ENCODE measurements around the gene SOCS1.
"Not testable (repeated sequence)": the region's sequence is repeated elsewhere in the genome, so short reads cannot be mapped to it uniquely, and the experiment has no call there.

The SOCS1 gene

DNA sequence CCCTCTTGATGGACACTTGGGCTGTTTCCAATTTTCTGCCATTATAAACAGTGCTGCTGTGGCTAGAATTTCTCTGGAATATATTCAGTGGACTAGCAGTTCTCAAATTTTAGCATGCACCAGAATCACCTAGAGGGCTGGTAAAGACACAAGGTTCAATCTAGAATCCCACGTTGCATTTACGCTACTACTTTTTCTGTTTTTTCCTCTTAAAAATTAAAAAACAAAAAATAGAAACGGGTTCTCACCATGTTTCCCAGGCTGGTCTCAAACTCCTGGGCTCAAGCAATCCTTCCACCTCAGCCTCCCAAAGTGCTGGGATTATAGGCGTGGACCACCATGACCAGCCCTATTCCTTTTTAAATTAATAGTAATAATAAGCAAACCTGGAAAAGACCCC is 39.7 kb upstream of the SOCS1 start:
- no peak overlapping the region for H3K4me3 Mint-ChIP-seq
- DNase-seq = no peak
- H3K9me3 Mint-ChIP-seq = no peaks in the 10 kb centered on the region
- no peaks in the 10 kb centered on the region for H3K27me3 Mint-ChIP-seq
- H3K4me1 Mint-ChIP-seq = peaks cover 36 to 65% of the 10 kb centered on the region in 2 donors
- no peak for ATAC-seq (replicated peaks)
- no peaks in the 10 kb centered on the region for H3K36me3 Mint-ChIP-seq
- no peak overlapping the region for H3K27ac Mint-ChIP-seq

DNA sequence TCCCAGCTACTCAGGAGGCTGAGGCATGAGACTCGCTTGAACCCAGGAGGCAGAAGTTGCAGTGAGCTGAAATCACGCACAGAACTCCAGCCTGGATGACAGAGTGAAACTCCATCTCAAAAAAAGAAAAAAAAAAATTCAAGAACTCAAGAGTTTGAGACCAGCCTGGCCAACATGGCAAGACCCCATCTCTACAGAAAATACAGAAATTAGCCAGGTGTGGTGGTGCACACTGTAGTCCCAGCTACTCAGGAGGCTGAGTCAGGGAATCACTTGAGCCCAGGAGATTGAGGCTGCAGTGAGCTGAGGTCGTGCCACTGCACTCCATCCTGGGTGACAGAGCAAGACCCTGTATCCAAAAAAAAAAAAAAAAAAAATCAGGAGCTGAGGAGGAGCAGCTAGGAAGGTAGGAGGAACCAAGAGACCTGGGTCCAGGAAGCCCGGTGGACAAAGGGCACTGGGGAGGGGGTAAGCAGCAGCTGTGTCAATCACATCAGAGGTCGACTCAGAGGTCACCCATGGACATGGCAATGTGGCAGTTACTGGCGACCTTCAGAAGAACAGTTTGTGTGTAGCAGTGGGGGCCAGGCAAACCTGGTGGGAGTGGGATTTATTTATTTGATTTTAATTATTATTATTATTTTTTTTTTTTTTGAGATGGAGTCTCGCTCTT is 36.2 kb upstream of the SOCS1 start:
- ATAC-seq (replicated peaks) = no peak

DNA sequence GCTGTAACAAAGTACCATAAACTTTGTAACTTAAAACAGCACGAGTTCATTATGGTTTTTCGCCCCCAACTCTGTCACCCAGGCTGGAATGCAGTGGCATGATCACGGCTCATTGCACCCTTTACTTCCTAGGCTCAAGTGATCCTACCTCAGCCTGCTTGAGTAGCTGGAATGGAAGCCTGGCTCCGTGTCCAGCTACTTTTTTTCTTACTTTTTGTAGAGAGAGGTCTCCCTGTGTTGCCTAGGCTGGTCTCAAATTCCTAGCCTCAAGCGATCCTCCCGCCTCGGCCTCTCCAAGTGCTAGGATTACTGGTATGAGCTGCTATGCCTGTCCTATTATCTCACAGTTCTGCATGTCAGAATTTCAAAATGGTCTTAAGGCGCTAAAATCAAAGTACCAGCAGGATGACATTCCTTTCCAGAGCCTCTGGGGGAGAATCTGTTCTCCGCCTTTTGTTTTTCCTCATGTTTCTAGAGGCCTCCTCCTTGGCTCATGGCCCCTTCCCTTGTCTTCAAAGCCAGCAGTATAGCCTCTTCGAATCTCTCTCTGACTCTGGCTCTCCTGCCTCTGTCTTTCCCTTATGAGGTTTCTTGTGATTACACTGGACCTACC is 35.2 kb upstream of the SOCS1 start:
- no peaks in the 10 kb centered on the region for H3K27me3 Mint-ChIP-seq
- ATAC-seq (replicated peaks) (no peak), DNase-seq (no peak)
- H3K36me3 Mint-ChIP-seq = no peaks in the 10 kb centered on the region
- peaks cover 33 to 58% of the 10 kb centered on the region in 2 donors for H3K4me1 Mint-ChIP-seq
- no peaks in the 10 kb centered on the region for H3K9me3 Mint-ChIP-seq
- H3K27ac Mint-ChIP-seq = no peak overlapping the region
- H3K4me3 Mint-ChIP-seq = no peak overlapping the region

More for the DNA sequence above, 36.2 kb upstream of the SOCS1 start:
- peak overlapping the region; percentile 51 for H3K27ac Mint-ChIP-seq
- H3K4me3 Mint-ChIP-seq = no peak overlapping the region
- no peak for DNase-seq
- H3K4me1 Mint-ChIP-seq = peaks cover 34 to 58% of the 10 kb centered on the region in 2 donors
- no peaks in the 10 kb centered on the region for H3K36me3 Mint-ChIP-seq
- H3K9me3 Mint-ChIP-seq = no peaks in the 10 kb centered on the region
- H3K27me3 Mint-ChIP-seq = no peaks in the 10 kb centered on the region

DNA sequence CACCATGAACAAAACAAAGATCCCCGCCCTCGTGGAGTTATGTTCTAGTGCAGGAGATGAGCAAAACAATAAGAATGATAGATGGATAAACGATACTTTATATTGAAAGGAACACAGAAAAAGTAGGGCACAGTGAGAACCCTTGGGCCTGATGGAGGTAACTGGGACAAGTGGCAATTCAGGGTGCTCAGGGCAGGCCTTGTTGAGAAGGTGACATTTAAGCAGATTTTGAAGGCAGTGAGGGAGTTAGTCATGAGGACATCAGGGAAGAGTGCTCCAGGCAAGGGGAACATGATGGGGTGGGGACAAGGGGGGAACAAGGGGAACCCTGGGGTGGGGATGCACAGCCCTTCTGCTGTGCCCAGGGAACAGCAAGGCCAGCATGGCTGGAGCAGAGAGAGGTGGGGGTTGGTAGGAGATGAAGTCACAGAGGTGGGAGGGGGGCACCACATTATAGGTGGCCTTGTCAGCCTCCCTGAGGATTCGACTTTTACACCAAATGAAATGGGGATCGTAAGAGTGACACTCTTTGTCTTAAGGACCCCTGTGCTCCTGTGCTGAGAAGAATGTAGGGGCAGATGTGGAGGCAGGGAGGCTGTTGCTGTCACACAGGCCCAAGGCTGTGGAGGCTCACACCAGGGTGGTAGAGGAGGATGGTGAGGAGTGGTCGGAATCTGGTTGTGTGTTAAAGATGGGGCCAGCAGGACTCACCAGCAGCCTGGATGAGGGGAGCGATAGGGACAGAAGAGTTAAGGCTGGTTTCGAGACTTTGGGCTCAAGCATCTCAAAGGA is 34.3 kb upstream of the SOCS1 start:
- Mint-ChIP-seq H3K36me3 (peaks cover 0 to 4% of the 10 kb centered on the region in 2 donors), H3K9me3 (no peaks in the 10 kb centered on the region), H3K27ac (no peak overlapping the region), H3K4me1 (peaks cover 41 to 65% of the 10 kb centered on the region in 2 donors), H3K4me3 (no peak overlapping the region), H3K27me3 (no peaks in the 10 kb centered on the region)
- DNase-seq (no peak), ATAC-seq (replicated peaks) (no peak)

DNA sequence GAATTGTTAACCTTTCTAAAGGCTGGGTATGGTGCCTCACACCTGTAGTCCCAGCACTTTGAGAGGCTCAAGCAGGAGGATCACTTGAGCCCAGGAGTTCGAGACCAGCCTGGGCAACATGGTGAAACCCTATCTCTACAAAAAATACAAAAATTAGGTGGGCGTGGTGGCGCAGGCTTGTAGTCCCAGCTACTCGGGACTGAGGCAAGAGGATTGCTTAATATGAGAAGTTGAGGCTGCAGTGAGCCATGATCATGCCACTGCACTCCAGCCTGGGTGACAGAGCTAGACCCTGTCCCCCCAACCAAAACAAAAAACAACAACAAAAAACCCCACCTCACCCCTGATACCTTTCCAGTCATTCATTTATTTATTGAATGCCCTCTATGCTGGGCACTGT is 33.7 kb upstream of the SOCS1 start:
- not testable (repeated sequence) for H3K4me3 Mint-ChIP-seq; H3K36me3 Mint-ChIP-seq; H3K9me3 Mint-ChIP-seq; H3K27me3 Mint-ChIP-seq; ATAC-seq (replicated peaks); DNase-seq; H3K27ac Mint-ChIP-seq
- peaks cover 41 to 69% of the 10 kb centered on the region in 2 donors for H3K4me1 Mint-ChIP-seq

DNA sequence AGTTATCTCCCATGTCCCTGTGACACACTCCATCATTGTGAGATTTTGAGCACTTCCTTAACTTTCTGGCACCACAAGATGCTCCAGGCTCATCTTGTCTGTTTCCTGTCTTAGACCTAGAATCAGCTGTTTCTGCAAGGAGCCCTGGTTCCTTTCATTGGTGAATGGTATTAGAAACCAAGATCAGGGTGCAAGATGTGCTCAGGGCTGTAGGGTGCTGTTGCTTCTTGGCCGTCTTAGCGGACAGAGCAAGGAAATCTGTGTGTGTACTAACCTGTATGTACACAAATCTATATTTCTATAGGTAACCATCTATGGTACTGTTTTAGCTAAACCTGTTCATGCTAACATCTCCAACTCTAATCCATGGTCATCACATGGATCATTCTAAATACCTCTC is 33.2 kb upstream of the SOCS1 start:
- DNase-seq = no peak
- no peak overlapping the region for H3K4me3 Mint-ChIP-seq
- no peaks in the 10 kb centered on the region for H3K27me3 Mint-ChIP-seq
- peaks cover 42 to 66% of the 10 kb centered on the region in 2 donors for H3K4me1 Mint-ChIP-seq
- H3K9me3 Mint-ChIP-seq = no peaks in the 10 kb centered on the region
- H3K36me3 Mint-ChIP-seq = peaks cover 0 to 4% of the 10 kb centered on the region in 2 donors
- ATAC-seq (replicated peaks) = no peak
- no peak overlapping the region for H3K27ac Mint-ChIP-seq

DNA sequence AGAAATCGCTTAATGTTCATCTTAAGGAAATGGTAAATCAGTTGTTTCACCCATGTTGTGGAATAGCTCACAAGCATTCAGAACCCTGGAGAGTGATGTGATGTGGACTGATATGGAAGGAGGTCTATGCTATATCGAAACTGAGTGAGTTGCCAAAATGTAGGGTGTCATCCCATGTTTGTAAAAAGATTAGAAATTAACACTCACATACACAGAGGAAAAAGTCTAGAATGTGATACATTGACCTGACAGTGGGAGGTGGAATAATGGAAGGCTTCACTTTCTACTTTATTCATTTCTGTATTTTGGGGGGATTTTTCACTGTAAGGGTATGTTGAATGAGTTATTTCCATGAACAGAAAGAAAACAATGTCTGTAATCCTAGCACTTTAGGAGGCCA is 29.8 kb upstream of the SOCS1 start:
- Mint-ChIP-seq H3K27ac (peak overlapping the region; percentile 11), H3K4me1 (peaks cover 43 to 58% of the 10 kb centered on the region in 2 donors), H3K9me3 (no peaks in the 10 kb centered on the region), H3K36me3 (peaks cover 0 to 4% of the 10 kb centered on the region in 2 donors), H3K27me3 (no peaks in the 10 kb centered on the region), H3K4me3 (peak overlapping the region in 1 of 2 donors; percentile 25)
- ATAC-seq (replicated peaks) (peak; percentile 41 to 57), DNase-seq (no peak)

DNA sequence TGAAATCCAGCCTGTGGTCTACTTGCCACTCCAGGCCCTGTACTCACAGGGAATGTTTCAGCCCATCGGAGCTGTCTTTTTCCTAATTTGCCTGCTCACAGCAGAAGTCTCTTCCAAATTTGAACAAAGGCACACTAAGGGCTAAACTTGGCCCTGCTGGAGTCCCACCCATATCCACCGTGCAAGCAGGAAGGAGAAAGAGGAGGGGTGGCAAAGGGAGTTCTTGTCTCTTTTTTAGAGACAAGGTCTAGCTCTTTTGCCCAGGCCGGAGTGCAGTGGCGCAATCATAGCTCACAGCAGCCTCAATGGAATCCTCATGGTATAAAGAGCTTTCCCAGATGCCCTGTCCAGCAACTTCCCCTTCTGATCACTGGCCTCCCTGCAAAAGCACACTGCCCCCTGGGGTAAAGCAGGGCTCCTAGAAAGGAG is 27.8 kb upstream of the SOCS1 start:
- Mint-ChIP-seq H3K9me3 (no peaks in the 10 kb centered on the region), H3K27me3 (no peaks in the 10 kb centered on the region), H3K4me3 (no peak overlapping the region), H3K36me3 (peaks cover 0 to 4% of the 10 kb centered on the region in 2 donors), H3K27ac (no peak overlapping the region), H3K4me1 (peaks cover 44 to 62% of the 10 kb centered on the region in 2 donors)
- ATAC-seq (replicated peaks) (no peak), DNase-seq (no peak)

DNA sequence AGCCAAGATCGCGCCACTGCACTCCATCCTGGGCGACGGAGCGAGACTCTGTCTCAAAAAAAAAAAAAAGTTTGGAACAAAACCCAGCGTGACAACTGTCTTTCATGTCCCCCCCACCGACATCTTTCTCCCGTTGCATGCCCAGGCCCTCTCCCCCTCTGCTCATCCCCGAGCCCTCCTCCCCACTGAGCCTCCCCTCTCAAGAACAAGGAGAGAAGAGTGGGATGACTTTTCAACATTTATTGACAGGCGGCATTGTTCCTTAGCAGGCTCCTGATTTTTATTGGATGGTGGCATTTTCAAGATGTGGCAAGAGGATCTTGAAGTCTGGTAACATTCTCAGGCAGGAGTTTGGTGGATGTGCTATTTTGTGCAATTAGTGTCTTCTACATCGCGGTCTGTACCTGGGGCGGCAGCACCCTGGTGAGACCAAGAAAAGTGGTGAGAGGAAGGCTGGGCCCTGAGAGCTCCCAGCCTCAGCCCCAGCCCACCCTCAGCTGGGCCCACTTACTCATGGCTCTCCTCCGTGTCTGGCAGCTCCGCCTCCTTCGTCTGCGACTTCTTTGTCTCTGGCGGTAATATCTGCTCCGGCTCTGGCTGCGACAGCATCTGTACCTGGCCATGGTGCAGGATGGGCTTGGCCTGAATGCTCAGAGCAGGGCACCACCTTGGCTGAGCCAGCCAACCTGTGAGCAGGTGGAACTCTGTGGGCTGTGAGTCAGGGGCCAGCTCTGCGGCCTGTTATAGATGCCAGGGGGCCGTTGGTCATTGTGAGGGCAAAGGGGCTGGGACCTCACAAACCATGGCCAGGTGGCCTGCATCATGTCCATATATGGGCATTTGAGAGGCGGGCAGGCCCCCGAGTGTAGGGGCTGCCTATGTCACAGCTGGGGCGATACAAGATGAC is 24.9 kb upstream of the SOCS1 start, which contains the start of gene PRM1:
TSS of gene PRM1 (minus strand) at position 715 of the 907 bp plus-strand sequence. CDS start at position 623, 92 bp downstream.
- H3K27ac Mint-ChIP-seq = peak within 1 kb of the TSS; percentile 94
- no peak for DNase-seq
- H3K9me3 Mint-ChIP-seq = no peaks in the 10 kb centered on the region
- no peaks in the 10 kb centered on the region for H3K27me3 Mint-ChIP-seq
- peaks cover 32 to 37% of the 10 kb centered on the region in 2 donors for H3K4me1 Mint-ChIP-seq
- no peak within 1 kb of the TSS for H3K4me3 Mint-ChIP-seq
- H3K36me3 Mint-ChIP-seq = peaks cover 0 to 3% of the 10 kb centered on the region in 2 donors
- ATAC-seq (replicated peaks) = no peak

DNA sequence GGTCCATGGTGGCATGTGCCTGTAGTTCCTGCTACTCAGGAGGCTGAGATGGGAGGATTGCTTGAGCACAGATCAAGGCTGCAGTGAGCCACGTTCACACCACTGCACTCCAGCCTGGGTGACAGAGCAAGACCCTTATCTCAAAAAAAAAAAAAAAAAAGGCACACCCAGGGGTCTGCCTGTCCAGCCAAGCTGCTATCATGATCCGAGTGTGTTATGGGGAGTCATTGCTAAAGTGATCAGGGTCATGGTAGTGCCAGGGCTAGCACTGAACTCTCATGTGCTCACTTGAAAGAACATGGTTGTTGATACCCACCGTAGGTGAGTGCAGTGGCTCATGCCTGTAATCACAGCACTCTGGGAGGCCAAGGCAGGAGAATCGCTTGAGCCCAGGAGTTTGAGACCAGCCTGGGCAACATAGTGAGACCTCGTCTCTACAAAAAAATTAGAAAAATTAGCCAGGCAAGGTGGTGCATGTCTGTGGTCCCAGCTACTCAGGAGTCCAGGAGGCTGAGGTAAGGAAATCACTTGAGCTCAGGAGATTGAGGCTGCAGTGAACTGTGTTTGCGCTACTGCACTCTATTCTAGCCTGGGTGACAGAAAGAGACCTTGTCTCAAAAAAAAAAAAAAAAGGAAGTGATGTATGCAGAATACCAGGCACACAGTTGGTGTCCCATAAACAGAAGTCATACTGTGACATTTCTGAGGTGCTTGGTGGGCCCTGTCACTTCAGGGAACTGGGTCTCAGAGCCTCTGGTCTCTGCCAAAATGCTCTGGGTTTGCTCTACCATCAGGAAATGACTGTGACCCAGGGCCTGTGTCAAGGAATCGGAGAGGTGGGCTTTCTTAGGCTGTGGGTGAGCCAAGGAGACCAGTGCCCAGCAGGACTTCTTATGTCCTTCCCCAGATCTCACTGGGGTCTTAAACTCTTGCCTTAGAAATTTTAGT is 23.0 kb upstream of the SOCS1 start:
- Mint-ChIP-seq H3K9me3 (no peaks in the 10 kb centered on the region), H3K27ac (peak overlapping the region; percentile 94), H3K4me1 (peaks cover 18 to 24% of the 10 kb centered on the region in 2 donors), H3K27me3 (no peaks in the 10 kb centered on the region), H3K36me3 (no peaks in the 10 kb centered on the region), H3K4me3 (peak overlapping the region in 1 of 2 donors; percentile 53)
- peak; percentile 96 to 97 for ATAC-seq (replicated peaks)
- DNase-seq = no peak

DNA sequence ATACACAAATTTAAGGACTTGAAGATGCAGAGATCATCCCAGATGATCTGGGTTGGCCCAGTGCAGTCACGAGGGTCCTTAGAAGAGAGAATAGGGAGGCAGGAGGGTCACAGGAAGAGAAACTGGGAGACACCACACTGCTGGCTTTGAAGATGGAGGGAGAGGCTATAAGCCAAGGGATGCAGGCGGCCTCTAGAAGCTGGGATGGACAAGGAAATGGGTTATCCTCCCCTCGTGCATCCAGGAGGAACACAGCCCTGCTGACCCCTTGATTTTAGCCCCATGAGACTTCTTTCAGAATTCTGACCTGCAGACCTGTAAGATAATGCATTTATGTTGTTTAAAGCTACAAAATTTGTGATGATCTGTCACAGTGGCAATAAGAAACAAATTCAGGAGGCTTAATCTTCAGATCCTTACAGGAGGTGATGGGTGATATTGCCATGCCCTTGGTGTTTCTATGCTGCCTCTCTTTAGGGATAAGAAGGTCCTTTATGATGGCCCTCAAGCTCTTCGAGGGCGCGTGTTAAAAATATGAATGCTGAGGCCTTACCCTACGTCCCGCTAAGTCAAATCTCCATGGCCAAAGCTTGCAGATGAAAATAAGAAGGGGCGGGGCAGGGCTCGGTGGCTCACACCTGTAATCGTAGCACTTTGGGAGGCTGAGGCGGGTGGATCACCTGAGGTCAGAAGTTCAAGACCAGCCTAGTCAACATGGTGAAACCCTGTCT is 21.8 kb upstream of the SOCS1 start:
- Mint-ChIP-seq H3K4me3 (no peak overlapping the region), H3K9me3 (no peaks in the 10 kb centered on the region), H3K27ac (peak overlapping the region; percentile 89), H3K4me1 (peaks cover 15 to 24% of the 10 kb centered on the region in 2 donors), H3K27me3 (no peaks in the 10 kb centered on the region), H3K36me3 (no peaks in the 10 kb centered on the region)
- ATAC-seq (replicated peaks) (no peak), DNase-seq (no peak)

DNA sequence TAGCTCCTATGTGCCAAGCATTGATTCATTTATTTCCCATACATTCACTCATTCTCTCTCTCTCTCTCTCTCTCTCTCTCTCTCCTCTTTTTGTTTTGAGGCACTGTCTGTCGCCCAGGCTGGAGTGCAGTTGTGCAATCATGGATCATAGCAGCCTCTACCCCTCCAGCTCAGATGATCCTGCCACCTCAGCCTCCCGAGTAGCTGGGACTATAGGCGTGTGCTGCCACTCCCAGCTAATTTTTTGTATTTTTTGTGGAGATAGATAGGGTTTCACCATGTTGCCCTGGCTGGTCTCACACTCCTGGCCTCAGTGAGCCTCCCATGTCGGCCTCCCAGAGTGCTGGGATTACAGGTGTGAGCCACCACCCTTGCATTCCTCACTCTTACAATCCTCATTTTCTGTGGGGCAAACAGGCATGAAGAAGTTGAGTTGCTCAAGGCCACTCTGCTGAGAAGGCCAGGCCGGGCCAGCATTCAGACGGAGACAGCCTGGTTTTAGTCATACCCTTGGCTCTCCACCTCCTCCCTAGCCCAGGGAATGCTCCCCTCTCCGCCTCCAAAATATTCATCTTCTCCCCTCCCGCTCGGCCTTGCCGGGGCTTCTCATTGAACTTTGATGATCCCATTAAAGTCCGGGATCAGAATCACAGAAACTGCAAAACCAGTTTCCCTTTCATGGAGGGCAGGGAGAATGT is 21.0 kb upstream of the SOCS1 start:
- DNase-seq (no peak), ATAC-seq (replicated peaks) (no peak)
- Mint-ChIP-seq H3K4me1 (peaks cover 13 to 21% of the 10 kb centered on the region in 2 donors), H3K9me3 (no peaks in the 10 kb centered on the region), H3K36me3 (no peaks in the 10 kb centered on the region), H3K4me3 (no peak overlapping the region), H3K27ac (peak overlapping the region; percentile 89), H3K27me3 (no peaks in the 10 kb centered on the region)
